IPS-15b (cell line): ENCODE data around the gene IGSF21.

ENCODE experiments used
- H3K27me3 ChIP-seq: one replicate; pipeline ENCODE4 v1.6.1; 2013; ENCODE audit warnings: low read length; ENCODE audit not compliant: control insufficient read depth, insufficient read depth
- H3K36me3 ChIP-seq: one replicate; pipeline ENCODE4 v1.6.1; 2013; ENCODE audit warnings: low read length; ENCODE audit not compliant: control insufficient read depth, insufficient read depth
- H3K4me1 ChIP-seq: one replicate; pipeline ENCODE4 v1.6.1; 2013; ENCODE audit warnings: mild to moderate bottlenecking, low read length; ENCODE audit not compliant: control insufficient read depth, insufficient read depth
- H3K4me3 ChIP-seq: one replicate; pipeline ENCODE4 v1.5.1; 2013; ENCODE audit warnings: low read depth, low read length
- H3K9ac ChIP-seq: one replicate; pipeline ENCODE4 v1.6.1; 2013; ENCODE audit warnings: low read depth, mild to moderate bottlenecking, low read length
- H3K9me3 ChIP-seq: one replicate; pipeline ENCODE4 v1.6.1; 2013; ENCODE audit warnings: mild to moderate bottlenecking, low read length; ENCODE audit not compliant: control insufficient read depth, insufficient read depth

IGSF21 gene

DNA sequence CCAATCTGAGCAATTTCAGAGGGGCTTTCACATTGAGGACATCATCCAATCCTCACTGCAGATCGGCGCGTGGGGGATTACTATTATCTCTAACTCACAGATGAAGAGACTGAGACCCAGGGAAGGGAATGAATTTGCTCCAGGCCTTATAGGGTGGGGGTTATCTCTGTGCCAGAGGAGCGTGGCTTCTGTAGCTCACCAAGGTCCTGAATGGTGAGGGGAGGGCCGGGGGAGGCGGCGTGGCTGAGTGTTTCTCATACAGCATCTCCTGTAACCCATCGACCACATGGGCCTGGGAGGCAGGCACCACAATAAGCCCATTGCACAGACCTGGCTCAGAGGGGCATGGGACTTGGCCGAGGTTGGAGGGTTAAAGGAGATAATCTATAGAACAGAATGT is 230.2 kb downstream of the IGSF21 start:
- H3K9me3 ChIP-seq: no peaks in the 10 kb centered on the region
- no peak overlapping the region for H3K4me3 ChIP-seq
- no peaks in the 10 kb centered on the region for H3K36me3 ChIP-seq
- H3K27me3 ChIP-seq: peaks cover 2% of the 10 kb centered on the region
- H3K4me1 ChIP-seq: peaks cover 9% of the 10 kb centered on the region
- no peak overlapping the region for H3K9ac ChIP-seq

DNA sequence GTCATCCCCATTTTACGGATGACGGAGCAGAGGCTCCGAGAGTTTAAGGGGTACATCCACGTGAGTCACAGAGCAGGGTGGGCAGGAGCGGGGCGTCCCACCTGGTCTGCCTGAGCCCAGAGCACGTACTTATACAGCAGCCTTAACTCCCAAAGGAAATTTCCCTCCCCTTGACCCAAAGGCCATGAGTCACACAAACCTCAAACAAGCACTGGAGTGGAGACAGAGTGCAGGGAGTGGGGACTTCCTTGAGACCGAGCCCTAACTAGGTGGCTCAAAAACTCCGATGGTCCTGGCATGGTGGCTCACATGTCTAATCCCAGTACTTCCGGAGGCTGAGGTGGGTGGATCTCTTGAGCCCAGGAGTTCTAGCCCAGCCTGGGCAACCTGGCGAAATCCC is 231.6 kb downstream of the IGSF21 start:
- Histone ChIP-seq H3K9ac (no peak overlapping the region), H3K36me3 (no peaks in the 10 kb centered on the region), H3K4me1 (no peaks in the 10 kb centered on the region), H3K9me3 (no peaks in the 10 kb centered on the region), H3K27me3 (peaks cover 2% of the 10 kb centered on the region), H3K4me3 (no peak overlapping the region)

DNA sequence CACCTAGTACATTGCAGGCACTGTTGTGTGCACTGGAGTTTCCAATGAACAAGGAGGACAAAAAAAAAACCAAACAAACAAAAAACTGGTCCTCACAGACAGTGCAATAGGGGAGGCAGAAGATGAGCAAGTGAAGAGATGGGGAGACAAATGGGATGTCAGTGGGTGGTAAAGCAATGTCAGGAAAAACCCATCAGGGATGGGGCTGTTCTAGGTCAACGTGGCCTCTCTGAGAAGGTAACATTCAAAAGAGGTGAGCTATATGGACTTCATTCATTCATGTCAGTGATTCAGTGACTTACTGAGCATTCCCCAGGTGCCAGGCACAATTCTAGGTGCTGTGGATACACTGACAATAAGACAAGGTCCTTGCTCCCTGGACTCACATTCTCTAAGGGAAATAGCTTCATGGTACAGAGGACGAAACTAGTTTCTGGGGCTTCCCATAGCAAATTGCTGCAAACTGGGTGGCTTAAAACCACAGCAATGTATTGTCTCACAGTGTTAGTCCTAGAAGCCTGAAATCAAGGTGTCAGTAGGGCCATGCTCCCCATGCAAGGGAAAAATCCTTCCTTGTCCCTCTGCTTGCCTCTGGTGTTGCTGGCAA is 232.7 kb downstream of the IGSF21 start:
- H3K27me3 ChIP-seq: peaks cover 2% of the 10 kb centered on the region
- no peak overlapping the region for H3K4me3 ChIP-seq
- no peaks in the 10 kb centered on the region for H3K9me3 ChIP-seq
- no peak overlapping the region for H3K9ac ChIP-seq
- no peaks in the 10 kb centered on the region for H3K4me1 ChIP-seq
- H3K36me3 ChIP-seq: no peaks in the 10 kb centered on the region

DNA sequence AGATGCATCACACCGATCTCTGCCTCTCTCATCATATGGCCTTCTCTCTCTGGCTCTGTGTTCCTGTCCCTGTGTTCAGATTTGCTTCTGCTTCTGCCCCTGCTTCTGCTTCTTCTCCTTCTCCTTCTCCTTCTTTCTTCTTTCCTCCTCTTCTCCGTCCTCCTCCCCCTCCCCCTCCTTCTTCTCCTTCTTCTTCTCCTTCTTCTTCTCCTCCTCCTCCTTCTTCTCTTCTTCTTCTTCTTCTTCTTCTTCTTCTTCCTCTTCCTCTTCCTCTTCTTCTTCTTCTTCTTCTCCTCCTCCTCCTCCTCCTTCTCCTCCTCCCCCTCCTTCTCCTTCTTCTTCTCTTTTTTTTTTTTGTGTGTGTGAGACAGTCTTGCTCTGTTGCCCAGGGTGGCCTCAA is 233.2 kb downstream of the IGSF21 start:
- H3K9ac ChIP-seq: no peak overlapping the region
- H3K36me3 ChIP-seq: no peaks in the 10 kb centered on the region
- H3K4me1 ChIP-seq: no peaks in the 10 kb centered on the region
- peaks cover 2% of the 10 kb centered on the region for H3K27me3 ChIP-seq
- H3K9me3 ChIP-seq: no peaks in the 10 kb centered on the region
- H3K4me3 ChIP-seq: no peak overlapping the region

DNA sequence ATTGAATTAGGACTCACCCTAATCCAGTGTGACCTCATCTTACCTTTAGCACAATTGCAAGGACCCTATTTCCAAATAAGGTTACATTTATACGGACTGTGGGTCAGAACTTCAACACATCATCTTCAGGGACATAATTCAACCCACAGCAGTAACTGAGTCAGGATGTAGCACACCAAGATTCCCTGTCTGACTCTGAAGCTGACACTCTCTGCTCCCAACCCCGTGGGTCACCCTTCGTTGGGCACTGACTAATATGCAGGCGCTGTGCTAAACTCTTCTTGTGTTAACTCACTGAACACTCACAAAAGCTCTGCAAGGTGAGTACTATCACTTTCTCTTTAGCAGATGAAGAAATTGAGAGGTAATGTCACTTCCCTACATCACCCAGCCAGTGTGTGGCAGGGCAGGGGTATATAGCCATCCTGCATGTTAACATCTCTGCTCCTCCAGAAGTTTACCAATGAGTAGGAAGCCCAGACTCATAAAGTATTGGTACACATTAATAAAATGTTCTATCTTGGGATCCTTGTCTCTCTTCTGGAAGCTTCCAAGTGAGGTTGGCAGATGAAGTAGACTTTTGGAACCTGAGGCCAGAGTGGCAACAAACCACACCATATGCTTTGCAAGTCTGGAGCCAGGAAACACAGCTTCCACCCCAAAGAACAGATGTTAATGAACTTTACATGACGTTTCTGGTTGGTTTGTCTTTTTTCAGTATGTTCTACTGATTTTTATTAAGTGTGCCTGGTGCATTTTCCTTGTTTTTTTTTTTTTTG is 233.9 kb downstream of the IGSF21 start:
- Histone ChIP-seq H3K36me3 (no peaks in the 10 kb centered on the region), H3K4me3 (no peak overlapping the region), H3K27me3 (peaks cover 2% of the 10 kb centered on the region), H3K9ac (no peak overlapping the region), H3K4me1 (no peaks in the 10 kb centered on the region), H3K9me3 (no peaks in the 10 kb centered on the region)

DNA sequence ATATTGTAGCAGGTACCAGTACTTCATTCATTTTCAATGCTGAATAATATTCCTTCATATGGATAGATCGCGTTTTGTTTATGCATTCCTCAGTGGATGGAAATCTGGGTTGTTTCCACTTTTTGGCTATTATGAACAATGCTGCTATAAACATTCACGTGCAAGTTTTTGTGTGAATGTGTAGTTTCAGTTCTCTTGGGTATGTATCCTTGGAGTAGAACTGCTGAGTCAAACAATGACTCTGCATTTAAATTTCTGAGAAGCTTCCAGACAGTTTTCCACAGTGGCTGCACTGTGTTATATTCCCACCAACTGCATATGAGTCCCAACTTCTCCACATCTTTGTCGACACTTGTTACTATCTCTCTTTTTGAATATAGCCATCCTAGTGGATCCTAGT is 235.1 kb downstream of the IGSF21 start:
- no peaks in the 10 kb centered on the region for H3K4me1 ChIP-seq
- H3K4me3 ChIP-seq: no peak overlapping the region
- no peaks in the 10 kb centered on the region for H3K9me3 ChIP-seq
- H3K36me3 ChIP-seq: no peaks in the 10 kb centered on the region
- no peak overlapping the region for H3K9ac ChIP-seq
- peaks cover 2% of the 10 kb centered on the region for H3K27me3 ChIP-seq

DNA sequence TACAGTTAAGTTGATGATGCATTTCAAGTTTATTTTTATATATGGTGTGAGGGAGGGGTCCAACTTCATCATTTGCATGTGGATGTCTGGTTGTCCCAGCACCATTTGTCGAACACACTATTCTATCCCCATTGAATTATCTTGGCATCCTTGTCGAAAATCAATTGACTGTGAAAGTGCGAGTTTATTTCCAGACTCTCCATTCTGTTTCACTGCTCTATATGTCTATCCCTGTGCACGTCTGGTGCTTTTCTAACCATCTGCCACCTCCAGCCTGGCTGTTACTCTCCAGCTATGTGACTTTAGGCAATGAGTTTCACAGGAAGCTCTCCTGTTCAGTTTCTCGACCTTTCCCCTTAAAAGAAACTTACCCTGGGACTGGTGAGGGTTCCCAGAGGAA is 236.0 kb downstream of the IGSF21 start:
- H3K4me3 ChIP-seq: no peak overlapping the region
- peaks cover 2% of the 10 kb centered on the region for H3K27me3 ChIP-seq
- no peaks in the 10 kb centered on the region for H3K9me3 ChIP-seq
- H3K36me3 ChIP-seq: no peaks in the 10 kb centered on the region
- H3K4me1 ChIP-seq: no peaks in the 10 kb centered on the region
- no peak overlapping the region for H3K9ac ChIP-seq

DNA sequence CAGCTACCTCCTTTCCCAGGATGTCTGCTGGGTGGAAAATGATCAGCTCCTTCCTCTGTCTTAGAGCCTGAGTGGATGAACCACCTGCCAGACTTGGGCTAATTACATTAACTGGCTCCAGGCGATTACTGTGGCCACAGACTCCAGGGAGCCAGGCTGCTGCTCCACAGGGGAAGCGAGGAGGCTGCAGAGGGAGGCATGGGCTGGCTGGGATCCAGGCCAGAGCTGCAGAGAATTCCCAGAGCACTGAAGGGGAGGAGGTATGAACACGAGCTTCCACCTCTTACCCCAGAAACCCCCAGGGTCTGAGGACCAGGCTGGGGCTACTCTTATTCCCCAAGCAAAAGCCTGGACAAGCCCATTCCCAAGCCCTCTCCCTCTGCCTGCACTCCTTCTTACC is 237.2 kb downstream of the IGSF21 start:
- Histone ChIP-seq H3K36me3 (no peaks in the 10 kb centered on the region), H3K9ac (no peak overlapping the region), H3K9me3 (no peaks in the 10 kb centered on the region), H3K4me3 (no peak overlapping the region), H3K27me3 (peaks cover 2% of the 10 kb centered on the region), H3K4me1 (no peaks in the 10 kb centered on the region)

DNA sequence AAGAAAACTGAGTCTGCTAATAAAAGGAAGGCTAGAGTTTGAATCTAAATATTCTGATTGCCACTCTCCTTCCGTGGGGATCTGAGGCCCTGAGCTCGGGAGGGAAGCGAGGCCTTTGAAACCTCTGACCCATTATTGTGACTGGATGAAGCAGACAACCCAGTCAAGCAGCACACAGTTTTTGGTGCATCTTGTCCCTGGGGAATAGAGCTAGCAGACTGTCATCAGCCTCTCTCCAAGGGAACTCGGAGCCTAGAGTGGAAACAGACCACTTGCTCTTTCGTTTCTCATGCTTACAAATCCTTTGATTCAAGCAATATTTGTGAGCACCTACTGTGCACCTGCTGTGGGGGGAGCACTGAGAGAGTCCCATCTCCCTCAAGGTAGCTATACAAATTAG is 240.0 kb downstream of the IGSF21 start:
- Histone ChIP-seq H3K4me3 (no peak overlapping the region), H3K27me3 (no peaks in the 10 kb centered on the region), H3K9ac (no peak overlapping the region), H3K9me3 (no peaks in the 10 kb centered on the region), H3K36me3 (no peaks in the 10 kb centered on the region), H3K4me1 (no peaks in the 10 kb centered on the region)

DNA sequence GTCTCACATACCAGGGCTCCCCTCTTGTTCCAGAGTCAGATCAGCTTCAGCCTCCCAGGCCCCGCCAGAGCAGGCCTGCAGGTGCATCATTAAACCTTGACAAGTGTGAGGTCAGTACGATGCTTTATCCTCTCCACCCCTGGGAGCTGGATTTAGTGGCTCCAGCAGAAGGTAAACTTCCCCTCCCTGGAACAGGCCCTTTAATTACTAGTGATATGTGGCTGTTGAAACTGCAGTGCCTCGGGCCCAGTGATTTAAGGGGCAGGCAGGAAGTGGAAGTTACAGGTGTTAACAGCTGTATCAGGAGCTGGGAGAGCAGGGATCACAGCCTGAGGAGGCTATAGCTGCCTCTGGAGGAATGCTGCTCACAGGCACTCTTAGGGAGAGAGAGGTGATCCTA is 240.8 kb downstream of the IGSF21 start:
- Histone ChIP-seq H3K4me1 (no peaks in the 10 kb centered on the region), H3K4me3 (no peak overlapping the region), H3K27me3 (no peaks in the 10 kb centered on the region)

DNA sequence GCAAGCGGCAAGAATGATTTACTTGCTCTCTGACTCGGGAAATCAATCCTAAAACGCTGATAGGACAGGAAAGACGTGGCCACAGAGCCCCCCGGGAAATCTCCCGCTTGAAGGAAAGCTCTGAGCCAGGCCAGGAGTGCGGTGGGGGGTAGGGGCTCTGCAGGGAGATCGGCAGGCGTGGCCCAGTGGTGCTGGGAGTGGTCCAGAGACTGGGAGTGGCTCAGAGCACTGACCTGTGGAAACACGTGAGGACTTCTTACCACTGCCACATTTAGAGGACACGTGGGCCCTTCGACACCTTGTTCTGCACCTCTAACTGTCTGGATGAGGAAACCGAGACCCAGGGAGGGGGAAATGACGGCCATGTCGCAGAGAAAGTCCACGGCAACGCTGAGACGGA is 243.1 kb downstream of the IGSF21 start:
- no peaks in the 10 kb centered on the region for H3K27me3 ChIP-seq

More for the DNA sequence above, 240.8 kb downstream of the IGSF21 start:
- Histone ChIP-seq H3K36me3 (no peaks in the 10 kb centered on the region), H3K9me3 (no peaks in the 10 kb centered on the region), H3K9ac (no peak overlapping the region)

DNA sequence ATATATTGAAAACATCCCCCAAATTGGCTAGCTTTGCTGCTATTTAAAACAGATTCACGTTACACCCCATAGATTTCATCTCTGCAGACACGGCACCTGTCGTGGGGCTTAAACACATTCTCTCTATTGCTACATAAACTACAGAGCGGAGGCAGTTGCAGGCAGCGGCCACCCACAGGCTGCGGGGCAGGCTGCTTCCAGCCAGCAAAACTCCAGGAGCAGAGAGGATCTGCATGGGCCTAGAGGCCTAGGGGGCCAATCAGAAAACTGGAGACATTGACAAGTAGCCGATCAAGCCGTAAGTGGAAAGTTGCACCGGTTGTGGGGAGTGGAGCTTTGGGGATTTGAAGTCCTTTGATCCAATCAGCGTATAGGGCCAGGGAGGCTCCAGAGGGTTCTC is 244.1 kb downstream of the IGSF21 start:
- no peaks in the 10 kb centered on the region for H3K4me1 ChIP-seq
- no peaks in the 10 kb centered on the region for H3K36me3 ChIP-seq
- H3K4me3 ChIP-seq: no peak overlapping the region
- no peaks in the 10 kb centered on the region for H3K27me3 ChIP-seq
- H3K9me3 ChIP-seq: no peaks in the 10 kb centered on the region
- H3K9ac ChIP-seq: no peak overlapping the region

More for the DNA sequence above, 243.1 kb downstream of the IGSF21 start:
- Histone ChIP-seq H3K9me3 (no peaks in the 10 kb centered on the region), H3K4me1 (no peaks in the 10 kb centered on the region), H3K36me3 (no peaks in the 10 kb centered on the region), H3K4me3 (no peak overlapping the region), H3K9ac (no peak overlapping the region)
